ENCODE data around the gene CELSR1. TPM values are rescaled to one million over a fixed set of nuclear protein-coding genes. Genes with fewer than 3 reads are reported as not detected.

The CELSR1 gene
- total and polyA plus RNA-seq, 2 donors (not counting 1 experiment from before 2014, with no cell fraction given) = 0.07 to 1.8 TPM

DNA sequence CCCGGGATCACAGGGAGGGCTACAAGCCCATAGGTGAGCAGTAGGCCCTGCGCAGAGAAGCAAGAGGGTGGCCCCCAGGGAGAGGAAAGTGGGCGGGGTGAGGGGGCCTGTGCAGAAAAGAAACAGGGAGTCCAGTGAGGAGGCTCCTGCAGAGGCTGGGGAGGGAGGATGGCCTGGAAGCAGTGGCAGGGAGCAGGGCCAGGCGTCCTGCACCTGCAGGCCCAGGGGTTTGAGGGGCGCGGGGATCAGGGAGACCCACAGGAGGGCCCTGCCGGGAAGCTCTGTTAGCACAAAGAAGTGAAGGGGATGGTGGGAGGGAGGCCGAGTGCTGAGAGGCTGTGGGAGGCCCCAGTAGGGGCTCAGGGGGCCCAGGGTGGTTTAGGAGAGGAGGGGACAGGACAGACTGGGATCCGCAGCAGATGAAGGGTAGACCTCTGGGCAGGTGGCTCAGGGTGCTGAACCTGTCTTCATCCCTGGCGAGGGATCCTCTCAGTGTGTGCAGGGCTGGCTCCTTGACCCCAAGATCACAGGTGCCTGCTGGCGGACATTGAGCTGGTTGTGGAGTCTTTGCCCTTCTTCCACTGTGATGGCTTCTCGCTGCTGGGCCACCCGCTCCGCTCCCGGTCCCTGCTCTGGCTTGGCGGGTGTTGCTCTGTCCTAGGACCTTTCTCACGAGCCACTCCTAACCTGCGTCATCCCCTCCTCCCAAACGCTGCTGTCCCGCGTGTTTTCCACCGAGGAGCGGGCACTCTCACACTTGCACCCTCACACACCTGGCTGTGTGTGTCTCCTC is 31.8 kb upstream of the CELSR1 start:
- H3K9me3 ChIP-seq (ENCODE audit: control insufficient read depth, insufficient read depth, low read depth, low read length) = no peaks in the 10 kb centered on the region
- H3K4me1 ChIP-seq (ENCODE audit: control insufficient read depth, extremely low read depth, insufficient read depth, low read length) = no peaks in the 10 kb centered on the region
- TF ChIP-seq, protein P1, sequence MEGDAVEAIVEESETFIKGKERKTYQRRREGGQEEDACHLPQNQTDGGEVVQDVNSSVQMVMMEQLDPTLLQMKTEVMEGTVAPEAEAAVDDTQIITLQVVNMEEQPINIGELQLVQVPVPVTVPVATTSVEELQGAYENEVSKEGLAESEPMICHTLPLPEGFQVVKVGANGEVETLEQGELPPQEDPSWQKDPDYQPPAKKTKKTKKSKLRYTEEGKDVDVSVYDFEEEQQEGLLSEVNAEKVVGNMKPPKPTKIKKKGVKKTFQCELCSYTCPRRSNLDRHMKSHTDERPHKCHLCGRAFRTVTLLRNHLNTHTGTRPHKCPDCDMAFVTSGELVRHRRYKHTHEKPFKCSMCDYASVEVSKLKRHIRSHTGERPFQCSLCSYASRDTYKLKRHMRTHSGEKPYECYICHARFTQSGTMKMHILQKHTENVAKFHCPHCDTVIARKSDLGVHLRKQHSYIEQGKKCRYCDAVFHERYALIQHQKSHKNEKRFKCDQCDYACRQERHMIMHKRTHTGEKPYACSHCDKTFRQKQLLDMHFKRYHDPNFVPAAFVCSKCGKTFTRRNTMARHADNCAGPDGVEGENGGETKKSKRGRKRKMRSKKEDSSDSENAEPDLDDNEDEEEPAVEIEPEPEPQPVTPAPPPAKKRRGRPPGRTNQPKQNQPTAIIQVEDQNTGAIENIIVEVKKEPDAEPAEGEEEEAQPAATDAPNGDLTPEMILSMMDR (conservative IDR thresholded peaks at IDR 0.05 in 1 of 2, IDR thresholded peaks at IDR 0.05 in 1 of 2; ENCODE audit: low read depth in 1 of 2, low read length in 2 of 2) = no peak
- TF ChIP-seq EZH2 (IDR thresholded peaks at IDR 0.05; ENCODE audit: low read length, missing control alignments) = no peak
- no peak overlapping the region for H3K4me2 ChIP-seq (ENCODE audit: extremely low read depth, insufficient read depth, low read length)
- H3K9ac ChIP-seq (ENCODE audit: insufficient read depth, low read length) = no peak overlapping the region
- no peak overlapping the region for H3K27ac ChIP-seq (ENCODE audit: insufficient read depth, low read length)
- H3K36me3 ChIP-seq (ENCODE audit: control insufficient read depth, insufficient read depth, low read length) = no peaks in the 10 kb centered on the region
- no peaks in the 10 kb centered on the region for H3K27me3 ChIP-seq (ENCODE audit: control insufficient read depth, insufficient read depth, low read length)
- H3K79me2 ChIP-seq (ENCODE audit: control insufficient read depth, insufficient read depth, low read length) = no peaks in the 10 kb centered on the region
- H2AFZ ChIP-seq (ENCODE audit: low read length) = no peak overlapping the region
- no peak overlapping the region for H3K4me3 ChIP-seq (replicated peaks in 1 of 4; ENCODE audit: control extremely low read depth in 1 of 4, insufficient read depth in 1 of 4, low read depth in 3 of 4, low read length in 4 of 4)
- H4K20me1 ChIP-seq (ENCODE audit: control insufficient read depth, extremely low read depth, insufficient read depth, low read length) = no peaks in the 10 kb centered on the region
- DNase-seq (ENCODE audit: low read depth in 2 of 2) = no peak

DNA sequence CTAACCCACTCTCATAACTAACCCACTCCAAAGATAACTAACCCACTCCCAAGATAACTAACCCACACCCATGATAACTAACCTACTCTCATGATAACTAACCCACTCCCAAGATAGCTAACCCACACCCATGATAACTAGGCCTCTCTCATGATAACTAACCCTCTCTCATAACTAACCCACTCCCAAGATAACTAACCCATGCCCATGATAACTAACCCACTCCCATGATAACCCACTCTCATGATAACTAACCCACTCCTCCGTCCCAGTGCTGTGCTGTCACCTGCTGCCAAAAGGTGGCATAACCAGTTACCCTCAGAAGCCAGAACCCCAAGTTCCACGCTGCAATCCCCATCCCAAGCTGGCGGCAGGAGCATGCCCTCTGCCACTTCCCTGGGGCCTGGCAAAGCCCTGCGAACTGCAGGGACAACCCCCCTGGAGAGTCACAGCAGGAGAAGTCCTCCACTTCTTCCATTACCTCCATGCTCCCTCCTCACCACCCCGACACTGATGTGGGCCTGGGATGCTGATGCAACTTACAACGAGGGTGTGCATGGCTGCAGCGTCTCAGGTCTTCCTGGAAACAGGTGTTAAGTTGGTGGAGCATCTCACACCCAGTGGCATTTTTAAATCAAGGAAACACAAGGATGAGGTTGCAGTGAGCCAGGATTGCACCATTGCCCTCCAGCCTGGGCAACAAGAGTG is 30.8 kb upstream of the CELSR1 start:
- H2AFZ ChIP-seq (ENCODE audit: low read length) = no peak overlapping the region
- no peaks in the 10 kb centered on the region for H3K4me1 ChIP-seq (ENCODE audit: control insufficient read depth, extremely low read depth, insufficient read depth, low read length)
- TF ChIP-seq, protein P1 (conservative IDR thresholded peaks at IDR 0.05 in 1 of 2, IDR thresholded peaks at IDR 0.05 in 1 of 2; ENCODE audit: low read depth in 1 of 2, low read length in 2 of 2) = peak in 1 of 2 donors; percentile 5
- no peak for TF ChIP-seq EZH2 (IDR thresholded peaks at IDR 0.05; ENCODE audit: low read length, missing control alignments)
- no peaks in the 10 kb centered on the region for H3K27me3 ChIP-seq (ENCODE audit: control insufficient read depth, insufficient read depth, low read length)
- no peak overlapping the region for H3K4me2 ChIP-seq (ENCODE audit: extremely low read depth, insufficient read depth, low read length)
- H3K9ac ChIP-seq (ENCODE audit: insufficient read depth, low read length) = no peak overlapping the region
- no peaks in the 10 kb centered on the region for H3K9me3 ChIP-seq (ENCODE audit: control insufficient read depth, insufficient read depth, low read depth, low read length)
- H3K79me2 ChIP-seq (ENCODE audit: control insufficient read depth, insufficient read depth, low read length) = no peaks in the 10 kb centered on the region
- H3K36me3 ChIP-seq (ENCODE audit: control insufficient read depth, insufficient read depth, low read length) = no peaks in the 10 kb centered on the region
- H3K27ac ChIP-seq (ENCODE audit: insufficient read depth, low read length) = no peak overlapping the region
- DNase-seq (ENCODE audit: low read depth in 2 of 2) = no peak
- H4K20me1 ChIP-seq (ENCODE audit: control insufficient read depth, extremely low read depth, insufficient read depth, low read length) = no peaks in the 10 kb centered on the region
- no peak overlapping the region for H3K4me3 ChIP-seq (replicated peaks in 1 of 4; ENCODE audit: control extremely low read depth in 1 of 4, insufficient read depth in 1 of 4, low read depth in 3 of 4, low read length in 4 of 4)

DNA sequence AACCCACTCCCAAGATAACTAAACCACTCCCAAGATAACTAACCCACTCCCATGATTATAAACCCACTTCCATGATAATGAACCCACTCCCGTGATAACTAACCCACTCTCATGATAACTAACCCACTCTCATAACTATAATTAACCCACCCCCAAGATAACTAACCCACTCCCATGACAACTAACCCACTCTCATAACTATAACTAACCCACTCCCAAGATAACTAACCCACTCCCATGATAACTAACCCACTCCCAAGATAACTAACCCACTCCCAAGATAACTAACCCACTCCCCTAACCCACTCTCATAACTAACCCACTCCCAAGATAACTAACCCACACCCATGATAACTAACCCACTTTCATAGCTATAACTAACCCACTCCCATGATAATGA is 30.1 kb upstream of the CELSR1 start:
- H3K36me3 ChIP-seq (ENCODE audit: control insufficient read depth, insufficient read depth, low read length) = no peaks in the 10 kb centered on the region
- no peaks in the 10 kb centered on the region for H3K4me1 ChIP-seq (ENCODE audit: control insufficient read depth, extremely low read depth, insufficient read depth, low read length)
- no peak overlapping the region for H3K4me2 ChIP-seq (ENCODE audit: extremely low read depth, insufficient read depth, low read length)

More for the DNA sequence above, 30.1 kb upstream of the CELSR1 start:
- DNase-seq (ENCODE audit: low read depth in 2 of 2) = no peak
- H3K9ac ChIP-seq (ENCODE audit: insufficient read depth, low read length) = no peak overlapping the region
- no peak overlapping the region for H3K27ac ChIP-seq (ENCODE audit: insufficient read depth, low read length)
- no peaks in the 10 kb centered on the region for H3K9me3 ChIP-seq (ENCODE audit: control insufficient read depth, insufficient read depth, low read depth, low read length)
- no peak overlapping the region for H2AFZ ChIP-seq (ENCODE audit: low read length)
- H3K79me2 ChIP-seq (ENCODE audit: control insufficient read depth, insufficient read depth, low read length) = no peaks in the 10 kb centered on the region
- TF ChIP-seq EZH2 (IDR thresholded peaks at IDR 0.05; ENCODE audit: low read length, missing control alignments) = no peak
- TF ChIP-seq, protein P1 (conservative IDR thresholded peaks at IDR 0.05 in 1 of 2, IDR thresholded peaks at IDR 0.05 in 1 of 2; ENCODE audit: low read depth in 1 of 2, low read length in 2 of 2) = no peak
- no peaks in the 10 kb centered on the region for H4K20me1 ChIP-seq (ENCODE audit: control insufficient read depth, extremely low read depth, insufficient read depth, low read length)
- no peak overlapping the region for H3K4me3 ChIP-seq (replicated peaks in 1 of 4; ENCODE audit: control extremely low read depth in 1 of 4, insufficient read depth in 1 of 4, low read depth in 3 of 4, low read length in 4 of 4)
- H3K27me3 ChIP-seq (ENCODE audit: control insufficient read depth, insufficient read depth, low read length) = no peaks in the 10 kb centered on the region
